GM18951 (cell line): ENCODE measurements around the gene ACVR2B.
A peak's percentile ranks its signal among the peaks of the same experiment; 100 is the strongest.

Source experiments
- POLR2A ChIP-seq: IDR thresholded peaks from 4 replicates; pipeline ENCODE4 v1.6.1; 2011; ENCODE audit warnings: mild to moderate bottlenecking; ENCODE audit not compliant: insufficient read length, insufficient read depth; ENCODE audit errors: extremely low read depth
- in situ Hi-C: fragments of 300-500 bp; cut with MboI; formaldehyde crosslinking; loops from one replicate; pipeline ENCODE4 v1.12.0; 2022; ENCODE audit warnings: low sequenced_read_pairs, mixed read lengths, inconsistent platforms; ENCODE audit not compliant: unreplicated experiment

The ACVR2B gene

DNA sequence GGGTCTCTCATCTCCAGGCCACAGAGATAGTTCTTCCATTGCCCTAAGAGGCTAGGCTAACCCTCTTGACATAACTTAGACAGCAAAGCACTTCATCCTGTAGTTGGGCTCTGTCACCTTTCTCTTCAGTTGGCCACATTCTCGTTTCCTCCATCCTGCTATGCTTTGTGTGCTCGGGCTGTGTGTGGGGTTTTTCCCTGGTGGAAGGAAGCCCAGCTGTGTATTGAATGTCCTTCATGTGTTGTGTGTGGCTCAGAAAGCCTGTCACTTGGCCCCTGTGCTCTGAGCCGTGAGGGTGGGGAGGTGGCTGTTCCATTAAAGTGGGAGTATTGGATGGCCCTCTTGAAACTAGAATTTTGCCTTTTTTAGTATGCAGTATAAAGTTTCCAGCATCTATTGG is 33.6 kb downstream of the ACVR2B start:
- TF ChIP-seq POLR2A, result no peak
- in situ Hi-C loops, result no loop called here

DNA sequence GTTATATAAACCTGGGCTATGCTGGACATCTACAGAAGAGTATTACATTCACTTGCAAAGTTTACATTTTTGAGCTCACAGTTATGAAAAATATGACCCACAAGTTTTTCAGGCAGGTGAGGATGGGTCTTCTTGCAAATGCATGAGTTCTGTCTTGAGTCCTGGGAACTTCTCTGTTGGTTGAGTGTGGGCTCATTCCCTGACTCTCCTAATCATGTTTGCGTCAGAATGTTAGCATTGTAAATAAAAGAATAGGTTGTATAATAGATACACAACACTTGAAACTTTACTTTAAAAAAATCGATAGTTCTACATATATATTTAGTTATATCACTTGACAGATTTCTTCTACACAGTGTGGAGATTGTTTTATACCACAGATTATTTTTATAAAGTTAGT is 35.3 kb downstream of the ACVR2B start:
- no peak for TF ChIP-seq POLR2A
- in situ Hi-C loops, result no loop called here

DNA sequence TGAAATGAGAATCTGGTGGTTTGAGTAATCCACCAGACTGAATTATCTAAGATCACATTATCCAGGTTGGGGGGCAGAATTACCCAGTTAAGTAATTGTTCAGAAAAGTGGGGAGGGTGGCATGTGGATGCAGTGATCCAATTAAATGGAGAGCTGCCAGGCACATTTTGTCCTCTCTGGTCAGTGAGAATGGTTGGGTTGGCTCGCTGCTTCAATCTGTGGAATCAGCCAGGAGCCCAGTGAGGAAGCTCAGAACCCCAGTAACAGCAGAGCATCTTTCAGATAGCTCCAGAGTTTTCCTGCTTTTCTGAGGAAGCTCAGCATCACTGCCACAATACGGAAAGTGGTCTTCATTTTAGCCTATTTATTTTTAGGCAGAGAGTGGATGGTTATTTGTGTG is 36.1 kb downstream of the ACVR2B start:
- no peak for TF ChIP-seq POLR2A
- in situ Hi-C loops, result no loop called here

DNA sequence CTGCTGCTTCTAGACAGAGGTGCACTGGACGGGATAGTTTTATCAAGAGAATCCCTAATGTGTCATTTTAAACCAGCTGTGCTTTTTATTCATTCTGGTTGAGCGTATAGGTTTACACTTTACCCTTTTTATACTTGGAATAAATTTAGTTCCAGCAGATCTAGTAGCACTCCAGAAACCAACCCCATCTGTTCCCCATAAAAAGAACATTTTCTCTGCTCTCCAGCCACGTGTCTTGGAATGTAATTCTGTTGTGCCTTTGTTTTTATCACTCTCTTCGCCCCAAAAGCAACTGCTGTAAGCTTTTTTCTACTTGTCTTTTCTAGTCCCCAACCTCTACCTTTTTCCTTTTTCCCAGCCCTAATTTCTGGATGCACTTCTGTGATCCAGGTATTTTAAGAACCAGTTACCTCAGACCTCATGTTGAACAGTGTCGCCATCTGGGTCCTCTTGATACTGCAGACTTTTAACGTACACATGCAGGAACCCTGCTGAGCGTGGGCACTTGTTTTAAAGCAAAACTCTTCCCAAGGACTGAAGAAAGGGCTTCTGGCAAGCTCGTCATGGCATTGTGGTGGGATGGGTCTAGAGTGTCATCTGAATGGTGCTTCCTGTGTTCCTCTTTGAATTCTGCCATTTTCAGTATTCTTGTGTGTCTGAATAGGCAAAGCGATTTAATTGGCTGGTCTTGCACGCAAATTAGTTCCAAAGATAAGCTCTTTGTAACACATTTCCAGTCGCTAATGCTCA is 36.8 kb downstream of the ACVR2B start:
- TF ChIP-seq POLR2A, result no peak
- in situ Hi-C loops, result no loop called here

DNA sequence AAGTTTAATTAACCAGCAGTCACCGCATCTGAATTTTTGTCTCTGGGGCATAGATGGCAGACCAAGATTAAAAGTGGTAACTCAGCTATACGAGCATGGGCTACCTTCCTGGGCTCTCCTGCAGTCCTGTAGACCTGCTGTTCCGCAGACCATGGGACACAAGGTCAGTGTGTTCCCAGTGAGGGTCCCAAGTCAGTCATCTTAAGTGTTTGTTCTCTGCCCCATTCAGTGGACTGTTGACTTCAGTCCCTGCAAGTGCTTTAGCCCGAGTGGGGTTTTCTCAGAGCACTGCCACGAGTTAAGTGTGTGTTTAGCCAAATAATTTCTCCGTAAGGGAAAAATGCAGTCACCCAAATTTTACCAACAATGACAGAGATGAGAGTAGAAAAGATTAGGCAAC is 37.5 kb downstream of the ACVR2B start:
- no peak for TF ChIP-seq POLR2A
- in situ Hi-C loops, result no loop called here

DNA sequence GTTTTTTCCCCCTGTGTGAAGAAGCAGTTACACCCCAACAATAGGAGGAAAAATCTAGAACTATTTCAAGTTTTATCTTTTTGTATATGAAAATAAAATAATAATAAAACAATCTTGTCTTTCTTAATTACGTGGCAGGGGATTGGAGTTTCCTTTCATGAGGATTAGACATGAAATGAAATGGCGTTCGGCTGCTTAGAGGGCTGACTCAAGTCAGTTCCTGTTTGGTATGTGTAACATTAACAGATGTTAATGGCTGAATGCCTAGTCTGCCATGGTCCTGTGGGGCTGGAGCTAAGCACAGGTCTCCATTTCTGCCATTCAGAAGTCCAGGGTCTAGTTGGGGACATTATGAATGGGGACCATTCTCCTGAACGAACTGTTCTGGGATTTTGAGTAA is 39.3 kb downstream of the ACVR2B start:
- in situ Hi-C loops, result no loop called here
- TF ChIP-seq POLR2A, result no peak

DNA sequence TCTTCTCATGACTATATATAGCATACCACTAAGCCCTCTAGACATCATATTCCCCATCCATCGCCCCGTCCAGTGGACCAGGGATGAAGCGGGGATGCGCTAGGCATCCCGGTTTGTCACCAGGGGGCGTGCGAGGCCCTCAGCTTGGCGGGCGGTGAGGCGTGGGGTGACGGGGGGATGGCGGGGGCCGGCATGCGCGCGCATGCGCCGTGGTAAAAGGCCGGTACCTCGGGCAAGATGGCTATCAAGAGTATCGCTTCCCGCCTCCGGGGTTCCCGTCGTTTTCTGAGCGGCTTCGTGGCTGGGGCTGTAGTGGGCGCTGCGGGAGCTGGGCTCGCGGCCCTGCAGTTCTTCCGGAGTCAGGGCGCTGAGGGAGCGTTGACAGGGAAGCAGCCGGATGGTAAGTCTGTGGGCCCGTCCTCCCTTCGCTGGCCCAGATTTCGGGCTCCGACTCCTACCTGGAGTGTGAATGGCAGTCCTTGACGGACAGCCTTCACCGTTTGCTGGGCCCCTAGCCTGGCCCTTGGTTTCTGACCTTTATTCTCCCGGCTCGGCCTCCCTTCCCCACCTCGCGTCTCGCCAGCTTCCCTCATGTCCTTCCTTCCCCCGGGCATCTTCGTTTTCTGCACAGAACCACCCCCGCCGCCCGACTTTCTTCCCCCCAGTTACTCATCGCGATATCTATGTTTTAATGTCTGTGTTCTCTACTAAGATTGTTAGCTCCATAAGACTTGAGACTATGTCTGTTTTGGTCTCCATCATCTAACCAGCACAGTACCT is 42.6 kb downstream of the ACVR2B start, which contains the start of gene EXOG:
TSS of gene EXOG (plus strand) at position 210 of the 780 bp plus-strand sequence. CDS start at position 238, 28 bp downstream.
- peak; percentile 83 for TF ChIP-seq POLR2A
- in situ Hi-C loops, result no loop called here

DNA sequence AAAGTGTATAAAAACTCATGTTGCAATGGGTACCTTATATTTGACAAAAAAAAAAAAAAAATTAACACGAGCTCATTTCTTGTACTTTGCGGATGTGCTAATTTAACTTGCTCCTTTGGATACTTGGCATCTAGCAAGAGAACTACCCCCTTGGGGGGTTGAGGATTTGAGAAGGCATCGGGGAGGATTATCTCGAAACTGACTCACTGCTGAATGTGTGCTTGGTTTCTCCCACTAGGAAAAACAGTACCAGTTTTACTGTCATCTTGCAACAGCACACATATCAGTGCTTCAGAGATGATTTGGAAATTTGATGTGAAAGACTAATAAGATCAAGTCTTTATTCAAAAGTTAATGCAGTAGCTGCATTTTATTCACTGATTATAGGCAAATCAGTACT is 43.3 kb downstream of the ACVR2B start:
- in situ Hi-C loops, result no loop called here
- no peak for TF ChIP-seq POLR2A

DNA sequence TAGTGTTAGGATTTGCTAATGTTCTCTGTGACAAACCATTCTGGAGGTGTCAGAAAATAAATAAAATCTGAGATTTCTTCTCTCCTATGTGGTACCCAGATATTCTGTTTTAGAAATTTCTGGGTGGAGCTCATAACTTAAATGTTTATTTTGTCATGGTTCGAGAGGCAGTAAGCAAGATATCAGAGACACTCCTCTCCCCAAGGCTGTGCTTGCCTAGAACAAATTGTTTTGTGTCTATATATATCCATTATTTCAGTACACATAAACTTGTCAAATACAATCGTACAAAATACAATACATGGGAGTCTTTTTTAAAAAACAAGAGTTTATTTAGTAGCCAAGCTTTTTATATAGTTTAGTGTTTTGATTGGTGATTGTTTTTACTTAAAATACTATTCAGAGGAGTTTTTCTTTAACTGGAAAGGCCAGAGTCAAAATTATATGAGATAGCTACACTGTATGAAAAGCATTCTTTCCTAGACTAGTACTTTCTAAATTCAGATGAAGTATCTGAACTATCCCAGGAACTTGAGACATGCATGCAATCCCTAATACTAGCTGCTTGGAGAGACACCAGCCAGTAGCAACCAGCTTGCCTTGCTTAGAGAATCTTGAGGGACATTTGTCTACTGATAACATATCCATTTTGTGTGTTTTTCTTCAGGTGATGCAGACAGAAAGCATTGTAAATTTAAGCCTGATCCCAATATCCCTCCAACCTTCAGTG is 47.2 kb downstream of the ACVR2B start:
- no peak for TF ChIP-seq POLR2A
- in situ Hi-C loops, result no loop called here

DNA sequence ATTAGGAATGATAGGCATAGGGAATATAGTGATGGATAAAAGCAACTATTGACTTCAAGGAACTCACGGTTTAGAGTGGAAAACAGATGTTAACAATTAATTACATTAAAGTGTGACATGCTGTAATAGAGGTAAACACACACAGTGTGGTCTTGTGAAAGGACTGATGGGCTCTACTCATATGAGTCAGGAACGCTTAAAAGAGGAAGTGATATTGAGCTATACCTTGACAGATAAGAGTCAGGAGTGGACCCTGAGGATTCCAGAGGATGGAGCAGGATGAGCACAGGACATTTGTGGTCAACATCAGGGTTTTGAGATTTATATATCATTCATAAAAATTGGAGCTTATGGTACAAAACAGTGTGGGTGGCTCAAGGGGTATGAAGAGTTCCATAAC is 53.4 kb downstream of the ACVR2B start:
- in situ Hi-C loops, result no loop called here

DNA sequence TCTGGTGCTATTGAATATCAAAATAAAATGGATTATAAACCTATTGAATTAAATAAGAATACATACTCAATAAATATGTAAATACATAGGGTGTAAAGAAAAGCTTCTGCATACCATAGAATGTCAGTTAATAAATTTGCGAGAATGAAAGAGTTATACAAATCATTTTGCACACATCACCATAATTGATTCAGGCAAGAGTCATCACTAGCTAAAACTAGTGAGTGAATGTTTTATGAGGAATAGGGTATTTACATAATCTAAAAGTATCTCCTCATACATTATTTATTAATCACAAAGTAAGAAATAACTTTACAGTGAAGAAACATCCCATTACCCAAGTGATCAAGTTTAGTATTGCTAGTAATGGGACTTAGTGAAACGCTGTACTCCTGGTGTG is 56.0 kb downstream of the ACVR2B start:
- in situ Hi-C loops, result no loop called here
- TF ChIP-seq POLR2A, result no peak

More for the DNA sequence above, 53.4 kb downstream of the ACVR2B start:
- TF ChIP-seq POLR2A, result no peak

DNA sequence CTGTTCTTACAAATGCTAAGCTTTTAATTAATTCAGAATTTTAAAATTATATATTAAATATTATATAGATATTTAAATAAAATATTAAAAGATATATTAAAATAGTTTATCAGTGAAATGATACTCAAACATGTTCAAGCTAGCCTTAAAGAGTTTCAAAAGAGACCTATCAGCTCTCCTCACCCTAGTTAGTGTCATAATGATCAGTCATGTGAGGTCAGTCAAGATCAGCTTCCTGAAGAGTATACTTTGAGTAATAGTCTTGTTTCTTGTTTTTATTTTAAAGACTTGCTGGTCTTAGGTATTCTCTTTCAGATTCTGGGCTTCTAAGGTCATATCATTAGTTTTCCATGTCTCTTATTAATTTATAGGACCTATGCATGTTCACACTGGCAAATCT is 56.9 kb downstream of the ACVR2B start:
- in situ Hi-C loops, result no loop called here
- no peak for TF ChIP-seq POLR2A

DNA sequence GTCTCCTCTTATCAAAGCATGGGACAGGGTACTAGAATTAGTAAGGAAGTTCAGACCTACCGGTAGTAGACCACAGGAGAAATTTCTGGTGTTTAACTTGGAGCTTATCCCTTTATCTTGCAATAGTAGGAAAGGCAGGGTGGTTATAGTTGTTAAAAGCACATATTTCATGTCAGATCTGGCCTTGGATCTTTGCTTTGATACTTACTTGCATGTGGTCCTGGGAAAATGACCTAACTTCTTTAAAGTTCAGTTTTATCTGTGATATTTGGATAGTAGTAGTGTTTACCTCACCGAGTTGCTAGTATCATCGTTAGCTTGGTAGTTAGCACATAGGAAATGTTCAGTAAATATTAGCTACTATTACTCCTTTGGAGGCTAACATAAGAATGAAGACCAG is 57.9 kb downstream of the ACVR2B start:
- in situ Hi-C loops, result no loop called here
- TF ChIP-seq POLR2A, result no peak
